IPS-11a (cell line): Measurements from ENCODE around the gene FXYD6.
"Not testable (repeated sequence)": the region's sequence is repeated elsewhere in the genome, so short reads cannot be mapped to it uniquely, and the experiment has no call there.

Experiments
- H3K4me3 ChIP-seq: one replicate; pipeline ENCODE4 v1.5.1; 2013; ENCODE audit warnings: low read depth, low read length, control low read depth

FXYD6 gene

DNA sequence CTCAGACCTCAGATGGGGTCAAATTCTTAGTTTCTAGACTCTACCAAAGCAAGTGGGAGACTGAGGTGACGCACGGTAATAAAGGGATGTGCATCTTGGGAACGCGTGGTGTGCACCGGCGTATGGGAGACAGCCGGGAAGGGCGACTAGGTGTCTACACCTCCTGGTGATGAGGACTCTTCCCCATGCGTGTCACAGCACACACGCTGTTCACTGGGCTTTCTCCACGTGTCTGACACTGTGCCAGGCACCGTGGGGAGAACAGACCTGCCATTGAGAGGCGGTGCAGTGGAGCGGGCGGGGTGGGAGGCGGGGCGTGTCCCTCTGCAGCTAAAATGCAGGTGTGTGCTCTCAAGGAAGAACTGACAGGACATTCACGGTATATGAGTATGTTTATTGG lies 5.3 kb downstream of the FXYD6 start:
- H3K4me3 ChIP-seq, result no peak overlapping the region

DNA sequence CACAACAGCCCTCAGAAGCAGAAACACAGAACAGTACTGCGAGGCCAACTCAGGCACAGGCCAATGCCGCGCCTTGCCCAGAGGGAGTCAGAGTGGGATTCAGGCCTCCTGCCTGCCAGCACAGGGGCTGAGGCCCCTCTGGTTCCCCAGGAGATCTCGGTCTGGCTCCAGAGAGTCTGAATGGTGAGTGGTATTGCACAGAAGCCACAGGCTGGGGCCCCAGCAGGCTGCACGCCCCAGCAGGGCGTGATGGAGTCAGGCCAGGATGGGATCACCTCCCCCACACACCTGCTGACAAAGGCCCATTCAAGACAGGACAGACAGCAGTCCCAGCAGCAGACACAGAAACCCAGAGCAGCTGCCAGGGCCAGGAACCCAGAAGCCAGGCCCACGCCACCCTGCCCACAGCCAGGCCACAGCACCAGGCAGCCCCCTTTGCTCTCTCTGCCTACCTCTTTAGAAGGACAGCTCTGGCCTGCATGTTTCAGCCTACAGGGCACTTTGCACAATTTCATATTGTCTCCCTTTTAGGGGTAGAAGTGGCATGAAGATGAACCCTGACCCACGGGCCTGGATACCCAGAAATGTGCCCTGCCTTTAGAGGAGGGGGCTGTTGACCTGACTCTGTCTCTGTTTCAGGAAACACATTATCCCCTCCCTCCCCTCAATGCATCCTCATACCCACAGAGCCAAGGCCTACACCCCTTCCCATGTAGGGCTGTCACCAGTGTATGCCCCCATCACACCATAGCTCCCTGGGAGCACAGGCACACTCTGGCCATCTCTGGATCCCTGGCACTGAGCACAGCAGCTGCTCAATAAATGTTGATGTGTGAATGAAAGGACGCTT lies 6.1 kb downstream of the FXYD6 start:
- no peak overlapping the region for H3K4me3 ChIP-seq

DNA sequence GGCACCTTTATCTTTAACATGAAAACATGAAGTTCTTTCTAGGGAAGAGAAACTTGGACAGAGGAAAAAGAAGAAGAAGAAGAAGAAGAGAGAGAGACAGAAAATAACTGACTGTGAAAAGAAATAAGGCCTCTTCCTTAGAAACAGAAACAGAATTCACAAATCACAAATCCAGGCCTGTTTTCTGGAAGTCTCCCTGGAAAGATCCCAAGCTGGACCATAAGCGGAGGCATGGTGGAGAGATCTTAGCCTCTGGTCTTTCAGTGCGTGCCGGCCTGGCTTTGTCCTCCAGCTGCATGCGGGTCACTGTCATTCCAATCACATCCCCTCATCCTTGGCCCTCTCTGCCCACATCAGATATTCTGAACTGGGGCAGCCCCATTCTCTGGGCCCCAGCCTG lies 6.9 kb downstream of the FXYD6 start:
- H3K4me3 ChIP-seq, result no peak overlapping the region

DNA sequence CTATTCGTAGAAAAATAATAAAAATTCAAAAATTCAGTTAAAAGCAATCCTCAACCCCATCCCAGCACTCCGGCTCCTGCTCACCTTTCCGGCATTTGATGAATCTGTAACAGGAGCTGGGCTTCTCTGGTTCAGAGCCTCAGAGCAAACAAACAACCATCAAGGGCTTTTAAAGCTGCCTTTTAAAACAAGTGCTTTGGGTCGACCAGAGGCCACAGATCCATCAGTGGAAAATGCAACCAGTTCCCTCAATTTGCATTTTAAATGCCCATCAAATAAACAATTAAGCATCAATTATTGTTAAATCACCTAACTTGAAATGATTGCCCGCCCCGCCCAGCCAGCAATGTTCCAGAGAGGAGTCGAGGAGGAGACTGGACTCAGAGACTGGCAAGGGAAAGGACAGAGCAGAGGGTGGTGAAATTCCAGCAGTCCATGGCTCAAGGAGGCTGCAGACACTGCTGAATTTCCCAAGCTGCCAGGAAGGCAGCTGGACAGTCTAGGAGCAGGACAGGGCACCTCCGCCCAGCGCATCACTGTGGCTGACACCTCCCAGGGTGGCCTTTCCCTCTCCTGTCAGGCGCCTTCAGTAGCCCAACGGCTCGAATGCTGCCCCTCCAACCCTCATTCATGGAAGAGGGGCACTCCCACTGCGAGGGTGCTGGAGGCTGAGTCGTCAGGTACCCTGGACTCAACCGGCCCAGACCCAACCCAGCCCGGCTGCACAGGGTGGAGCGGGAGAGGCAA lies 7.5 kb downstream of the FXYD6 start:
- no peak overlapping the region for H3K4me3 ChIP-seq

DNA sequence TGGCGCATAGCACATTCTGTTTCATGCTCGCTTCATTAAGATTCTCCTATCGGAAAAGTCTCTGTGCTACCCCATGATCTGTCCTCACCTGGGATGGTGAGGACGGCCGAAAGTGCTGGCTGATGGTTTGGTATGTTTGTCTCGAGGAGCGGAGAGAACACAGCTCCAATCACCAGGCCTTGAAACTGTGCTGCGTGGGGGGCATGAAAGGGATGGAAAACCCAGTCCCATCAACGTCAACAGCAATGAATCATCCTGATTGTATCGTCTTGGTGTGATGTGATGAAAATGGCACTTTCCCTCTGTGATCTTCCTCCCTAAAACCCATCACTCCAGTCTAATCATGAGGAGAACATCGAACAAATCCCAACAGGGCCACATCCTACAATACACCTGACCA lies 8.4 kb downstream of the FXYD6 start:
- no peak overlapping the region for H3K4me3 ChIP-seq

DNA sequence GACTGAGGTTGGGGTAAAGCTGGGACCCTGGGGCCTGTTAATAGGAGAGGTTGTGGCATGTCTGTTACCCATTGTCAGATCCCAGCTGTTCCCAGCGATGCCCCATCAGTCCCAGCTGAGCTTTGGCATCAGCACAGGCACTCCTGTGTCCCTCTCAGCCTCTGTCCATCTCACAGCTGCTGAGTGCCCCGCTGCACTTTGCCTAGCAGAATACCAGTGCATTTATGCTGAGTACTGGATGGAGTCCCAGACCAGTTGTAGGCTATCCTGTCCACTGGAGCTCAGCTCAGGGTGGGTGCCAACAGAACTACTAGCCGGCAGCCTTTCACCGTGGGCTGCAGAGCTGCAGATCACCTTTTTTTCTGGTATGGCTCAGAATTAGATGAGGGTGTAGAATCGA lies 9.9 kb downstream of the FXYD6 start:
- H3K4me3 ChIP-seq, result no peak overlapping the region

DNA sequence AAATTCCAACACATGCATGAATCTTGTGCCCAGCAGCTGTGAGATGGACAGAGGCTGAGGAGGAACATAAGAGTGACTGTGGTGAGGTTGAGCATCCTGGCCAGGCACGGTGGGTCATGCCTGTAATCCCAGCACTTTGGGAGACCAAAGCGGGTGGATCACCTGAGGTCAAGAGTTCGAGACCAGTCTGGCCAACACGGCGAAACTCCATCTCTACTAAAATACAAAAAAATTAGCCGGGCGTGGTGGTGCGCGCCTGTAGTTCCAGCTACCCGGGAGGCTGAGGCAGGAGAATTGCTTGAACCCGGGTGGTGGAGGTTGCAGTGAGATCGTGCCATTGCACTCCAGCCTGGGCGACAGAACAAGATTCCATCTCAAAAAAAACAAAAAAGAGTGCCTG lies 10.9 kb downstream of the FXYD6 start:
- H3K4me3 ChIP-seq, result not testable (repeated sequence)

DNA sequence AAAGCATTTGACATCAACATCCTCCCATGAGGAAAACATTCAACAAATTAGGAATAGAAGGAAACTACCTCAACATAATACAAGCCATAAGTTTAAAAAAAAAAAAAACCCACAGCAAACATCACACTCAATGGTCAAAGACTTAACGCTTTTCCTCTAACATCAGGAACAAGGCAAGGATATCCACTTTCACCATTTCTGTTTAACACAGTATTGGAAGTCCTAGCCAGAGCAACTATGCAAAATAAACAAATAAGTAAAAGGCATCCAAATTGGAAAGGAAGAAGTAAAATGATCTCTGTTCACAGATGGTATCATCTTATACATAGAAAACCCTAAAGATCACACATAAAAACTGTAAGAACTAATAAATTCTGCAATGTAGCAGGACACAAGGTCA lies 13.1 kb downstream of the FXYD6 start:
- no peak overlapping the region for H3K4me3 ChIP-seq

DNA sequence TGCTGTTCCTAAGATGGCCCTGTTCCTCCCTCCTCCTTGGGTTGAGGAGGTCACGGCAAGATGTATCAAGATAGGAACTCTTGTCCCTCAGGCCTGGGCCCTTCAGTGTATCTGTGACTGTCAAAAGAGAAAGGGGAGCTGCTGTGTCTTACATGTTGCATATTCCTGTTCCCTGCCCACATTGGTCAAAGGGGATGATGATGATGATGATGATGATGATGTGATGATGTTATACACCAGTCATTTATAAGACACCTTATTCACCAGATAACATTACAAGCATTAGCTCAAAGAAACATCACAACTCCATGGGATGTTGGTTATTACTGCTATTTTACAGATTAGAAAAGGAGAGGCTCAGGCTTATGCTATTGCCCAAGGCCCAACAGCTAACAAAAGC lies 13.7 kb downstream of the FXYD6 start:
- no peak overlapping the region for H3K4me3 ChIP-seq

DNA sequence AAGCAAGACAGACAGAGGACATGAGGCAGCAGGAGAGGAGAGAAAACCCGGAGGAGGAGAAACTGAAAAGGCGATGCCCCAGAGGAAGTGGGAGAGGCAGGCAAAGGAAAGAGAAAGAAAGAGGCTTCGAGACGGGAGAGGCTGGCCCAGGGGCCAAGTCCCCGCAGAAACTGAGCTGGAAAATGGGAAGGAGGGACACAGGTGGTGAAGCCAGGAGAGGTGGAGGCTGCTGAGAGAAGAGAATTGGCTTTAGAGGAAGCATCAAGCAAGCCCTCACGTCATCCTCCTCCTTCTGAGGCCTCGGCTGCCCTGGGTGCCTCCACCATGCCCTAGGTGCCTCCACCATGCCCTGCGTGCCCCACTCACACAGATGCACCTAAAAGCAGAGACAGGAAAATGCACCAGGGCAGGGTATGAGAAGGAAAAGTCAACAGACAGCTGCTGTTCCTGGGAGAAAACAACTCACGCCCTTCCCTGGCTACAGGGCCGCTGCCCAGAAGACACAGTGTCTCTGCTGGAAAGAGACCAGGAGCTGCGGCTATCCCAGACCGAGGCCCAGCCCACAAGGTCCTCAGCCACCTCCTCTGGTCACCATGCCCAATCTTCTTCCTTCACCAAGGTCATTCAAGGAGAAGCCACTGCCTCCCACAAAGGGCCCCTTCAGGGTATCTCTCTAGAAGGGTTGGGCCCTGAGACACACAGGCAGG lies 14.3 kb downstream of the FXYD6 start:
- H3K4me3 ChIP-seq, result no peak overlapping the region

DNA sequence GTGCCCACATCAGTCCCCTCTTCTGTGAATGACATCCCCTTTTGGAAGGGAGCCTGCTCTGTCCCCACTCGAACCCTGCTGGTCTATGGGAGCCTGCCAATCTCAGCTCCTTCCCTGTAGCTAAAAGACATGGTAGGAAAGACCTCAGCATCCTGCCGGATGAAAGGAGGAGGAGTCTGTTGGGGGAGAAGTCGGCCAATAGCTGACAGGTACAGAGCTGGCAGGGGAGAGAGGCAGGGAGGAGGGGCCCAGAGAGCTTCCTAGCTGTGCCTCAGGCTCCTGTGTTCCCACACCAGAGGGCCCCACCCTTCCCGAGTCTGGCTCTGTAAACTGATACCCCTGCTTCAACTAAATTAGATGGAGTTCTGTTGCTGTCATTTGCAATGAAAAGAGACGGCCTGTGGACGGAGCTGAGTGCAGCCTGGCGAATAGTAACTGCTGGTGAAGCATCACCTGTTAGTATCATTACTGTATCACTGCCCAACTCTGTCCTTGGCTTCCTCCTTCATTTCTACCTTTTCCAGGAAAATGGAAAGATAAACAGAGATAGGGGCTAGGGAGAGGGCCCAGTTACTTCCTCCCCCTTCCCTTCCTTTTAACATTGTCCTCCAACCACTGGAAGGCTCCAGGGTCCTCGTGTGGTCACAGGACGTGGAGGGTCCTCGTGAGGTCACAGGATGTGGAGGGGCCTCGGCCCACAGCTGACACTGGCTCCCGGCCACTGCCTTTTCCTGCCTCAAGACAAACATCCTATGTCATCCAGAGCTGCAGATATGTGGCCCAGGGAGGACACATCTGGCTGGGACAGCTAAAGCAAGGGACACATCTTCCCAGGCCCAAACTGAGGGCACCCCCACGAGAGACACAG lies 15.1 kb downstream of the FXYD6 start:
- no peak overlapping the region for H3K4me3 ChIP-seq

DNA sequence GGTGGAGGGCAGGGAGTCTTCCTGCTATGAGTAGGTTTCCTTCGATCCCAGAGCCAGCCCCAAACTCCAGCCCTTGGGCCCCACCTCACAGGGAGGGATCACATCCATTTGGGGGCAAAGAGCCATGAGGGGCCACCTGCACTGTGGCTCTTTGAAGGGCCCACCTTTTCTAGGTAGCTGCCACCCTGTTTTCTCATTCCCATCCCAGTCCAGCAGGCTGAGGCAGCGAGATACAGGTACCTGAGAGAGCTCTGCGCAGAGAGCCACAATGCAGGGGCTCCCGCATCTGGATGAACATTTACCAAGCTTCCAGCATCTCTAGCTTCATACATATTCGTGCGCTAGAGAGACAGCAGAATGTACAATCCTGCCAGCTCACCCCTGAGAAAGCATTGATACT lies 16.3 kb downstream of the FXYD6 start:
- H3K4me3 ChIP-seq, result no peak overlapping the region

DNA sequence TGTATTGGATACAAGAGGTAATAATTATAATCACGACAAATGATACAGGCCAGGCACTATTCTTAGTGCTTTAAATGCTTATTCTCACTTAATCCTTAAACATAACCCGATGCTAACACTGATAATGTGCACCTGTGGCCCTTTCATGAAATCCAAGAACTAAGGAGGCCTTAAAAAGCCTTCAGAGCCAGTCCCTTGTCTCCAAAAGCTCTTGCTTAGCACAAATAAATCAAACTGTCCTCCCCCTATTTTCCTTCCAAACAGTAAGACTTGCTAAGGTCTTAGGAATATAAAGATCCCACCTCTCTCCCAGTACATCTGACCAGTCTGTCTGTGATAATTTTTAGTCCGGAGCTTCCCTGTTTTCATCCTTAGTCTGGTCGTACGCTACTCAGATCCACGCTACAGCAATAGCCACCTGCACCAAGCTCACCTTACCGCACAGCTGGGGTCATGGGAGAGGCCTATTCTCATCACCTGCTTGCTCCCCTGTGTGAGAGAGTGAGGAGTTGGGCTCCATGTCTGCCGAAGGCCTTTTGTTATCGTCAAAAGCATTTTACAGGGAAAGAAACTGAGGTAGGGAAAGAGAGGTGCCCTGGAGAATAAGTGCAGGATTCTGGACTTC lies 16.9 kb downstream of the FXYD6 start:
- no peak overlapping the region for H3K4me3 ChIP-seq

DNA sequence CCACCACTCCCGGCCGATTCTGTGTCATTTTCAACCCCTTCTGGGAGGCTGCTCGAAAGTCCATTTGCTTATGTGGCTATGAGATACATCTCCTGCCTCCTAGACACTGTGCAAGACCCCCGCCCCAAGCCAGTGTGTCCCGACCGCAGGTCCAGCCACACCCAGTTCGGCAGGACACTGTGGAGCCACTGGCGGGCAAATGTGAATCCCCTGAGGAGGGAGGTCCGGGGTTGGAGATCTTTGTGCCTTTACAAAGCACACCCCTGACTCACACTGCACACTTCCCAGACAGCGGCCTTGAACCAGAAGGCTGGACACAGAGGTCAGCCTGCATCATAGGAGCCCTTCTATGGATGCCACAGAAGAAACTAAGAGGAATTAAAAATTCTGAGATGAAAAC lies 17.4 kb downstream of the FXYD6 start:
- no peak overlapping the region for H3K4me3 ChIP-seq

DNA sequence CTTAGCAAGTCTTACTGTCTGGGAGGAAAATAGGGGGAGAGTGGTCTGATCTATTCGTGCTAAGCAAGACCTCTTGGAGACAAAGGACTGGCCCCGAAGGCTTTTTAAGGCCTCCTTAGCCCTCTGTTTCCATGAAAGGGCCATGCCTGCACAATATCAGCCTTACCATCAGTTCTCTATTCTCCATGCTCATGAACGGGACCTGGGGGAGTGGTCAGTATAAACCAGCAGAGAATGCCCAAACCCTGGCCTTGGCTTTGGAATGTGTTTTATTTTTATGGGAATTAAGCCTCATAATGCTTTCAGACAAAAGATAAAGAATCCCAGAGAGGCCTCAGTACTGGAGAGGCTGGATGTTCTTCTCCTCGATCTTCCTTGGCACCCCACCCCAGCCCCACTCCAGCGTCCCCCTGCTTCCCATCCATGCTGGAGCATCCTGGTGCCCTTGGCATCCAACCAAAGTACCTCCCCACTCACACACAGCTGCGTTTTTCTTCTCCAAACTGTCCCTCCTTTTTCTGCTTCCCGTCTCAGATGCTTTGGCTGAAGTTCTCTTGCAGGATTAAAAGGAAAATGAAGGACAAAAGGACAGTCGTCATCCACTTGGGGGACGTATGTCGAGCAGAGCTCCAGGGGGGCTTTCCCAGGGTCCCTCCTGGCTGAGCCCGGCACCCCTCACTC lies 18.6 kb downstream of the FXYD6 start:
- H3K4me3 ChIP-seq, result no peak overlapping the region

DNA sequence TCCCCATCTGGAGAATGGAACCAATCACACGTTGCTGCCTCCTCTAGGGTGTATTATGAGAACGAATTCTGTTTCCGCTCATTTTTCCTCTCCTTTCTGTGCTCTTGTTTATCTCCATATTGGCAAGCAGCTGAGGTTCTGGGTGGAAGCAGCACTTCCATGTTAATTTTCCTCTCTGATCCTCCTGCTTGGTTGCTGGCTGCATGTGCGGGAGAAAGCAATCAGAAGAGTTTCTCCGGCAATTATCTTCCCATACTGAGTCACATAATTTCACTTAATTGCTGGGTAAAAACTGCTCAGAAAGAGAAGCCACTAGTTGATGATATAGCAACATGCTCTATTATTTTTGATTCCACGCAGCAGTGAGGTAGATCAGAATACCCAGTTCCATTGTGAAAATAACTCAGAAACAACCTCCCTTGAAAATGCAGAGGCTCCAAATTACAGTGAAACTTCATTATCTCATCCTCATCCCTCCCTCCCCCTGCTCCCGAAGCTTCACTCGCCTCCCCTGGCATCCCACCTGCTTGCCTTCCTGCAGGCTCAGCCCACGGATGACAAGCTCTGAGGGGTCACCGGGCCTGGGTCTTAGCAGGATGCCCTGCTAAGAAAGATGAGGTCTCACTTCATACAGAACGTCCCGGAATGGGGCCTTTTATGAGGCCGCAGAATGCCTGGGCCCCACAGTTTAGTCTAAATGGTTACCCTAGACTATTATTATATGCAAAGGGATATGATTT lies 20.4 kb downstream of the FXYD6 start:
- H3K4me3 ChIP-seq, result no peak overlapping the region

DNA sequence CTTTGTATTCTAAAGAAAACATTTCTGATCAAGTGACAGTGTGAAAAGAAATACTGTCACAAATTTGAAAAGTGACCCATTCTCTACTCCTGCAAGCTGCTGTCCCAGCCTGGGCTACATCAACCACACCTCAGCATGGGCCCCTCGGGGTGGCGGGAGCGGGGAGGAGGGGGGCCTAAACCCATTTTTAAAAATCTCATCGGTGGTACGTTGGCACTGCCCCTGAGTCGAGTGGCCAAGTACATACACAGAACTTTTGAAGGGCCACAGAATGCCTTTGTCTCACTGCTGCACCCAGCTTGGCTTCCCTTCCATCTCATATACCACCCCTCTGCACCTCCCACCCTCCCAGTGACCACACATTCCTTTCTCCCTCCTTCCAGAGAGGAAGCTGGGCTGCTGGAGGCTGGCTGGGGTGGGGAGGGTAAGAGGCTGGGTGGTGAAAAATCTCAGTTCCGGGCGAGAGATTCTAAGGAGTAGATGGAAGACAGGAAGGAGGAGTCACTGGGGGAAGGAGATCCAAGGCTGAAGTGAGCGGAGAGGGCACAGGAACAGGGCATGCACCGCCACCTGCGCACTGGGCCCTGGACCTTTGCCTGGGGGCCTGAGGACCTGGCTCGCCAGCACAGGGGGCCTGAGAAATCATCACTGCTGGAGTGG lies 21.1 kb downstream of the FXYD6 start:
- H3K4me3 ChIP-seq, result no peak overlapping the region

DNA sequence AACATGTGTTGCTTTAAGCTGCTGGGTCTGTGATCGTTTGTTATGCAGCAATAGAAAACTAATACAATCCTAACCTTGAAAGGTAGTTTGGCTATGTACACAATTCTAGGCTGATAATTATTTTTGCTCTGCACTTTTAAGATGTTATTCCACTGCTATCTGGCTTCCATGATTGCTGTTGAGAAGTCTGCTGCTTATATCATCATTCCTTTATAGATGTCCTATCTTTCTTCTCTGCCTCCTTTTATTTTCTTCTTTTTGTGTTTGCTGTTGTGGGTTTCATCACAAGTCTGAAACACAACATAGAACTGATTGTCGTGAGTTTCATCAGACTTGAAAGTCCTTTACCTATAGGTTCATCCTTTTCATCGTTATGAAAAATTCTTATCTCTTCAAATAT lies 24.1 kb downstream of the FXYD6 start:
- H3K4me3 ChIP-seq, result no peak overlapping the region

DNA sequence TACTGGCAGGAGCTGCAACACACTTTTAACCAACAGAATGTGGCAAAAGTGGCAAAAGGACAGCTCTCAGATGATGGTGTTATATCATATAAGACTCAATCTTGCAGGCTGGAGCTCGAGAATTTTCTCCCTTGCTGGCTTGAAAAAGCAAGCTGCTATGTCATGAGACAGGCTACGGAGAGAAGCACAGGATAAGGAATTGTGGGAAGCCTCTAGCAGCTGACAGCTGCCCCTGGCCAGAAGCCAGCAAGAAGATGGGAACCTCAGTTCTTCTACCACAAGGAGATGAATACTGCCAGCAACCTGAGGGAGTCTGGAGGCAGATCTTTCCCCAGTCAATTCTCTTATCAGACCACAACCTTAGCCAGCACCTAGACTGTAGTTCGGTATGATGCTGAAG lies 24.6 kb downstream of the FXYD6 start:
- H3K4me3 ChIP-seq, result no peak overlapping the region
